A673 (cell line): Measurements from ENCODE around the gene METTL18. TPM values are rescaled to one million over a fixed set of nuclear protein-coding genes. Genes with fewer than 3 reads are reported as not detected.

Source experiments
- BruUV-seq: library from RNA; stranded (reverse); fragments of 400-500 nt; replicated peaks from 2 replicates; lab custom pipeline; 2021; lab: Mats Ljungman, UMichigan
- CTCF ChIA-PET: fragments of 300-600 bp; sonication (Branson Sonifier 250); formaldehyde crosslinking; loops from one replicate; lab custom pipeline; 2022; ENCODE audit warnings: antibody characterized with exemption; lab: Charles Lee
- POLR2A ChIA-PET: fragments of 300-600 bp; sonication (Branson Sonifier 250); formaldehyde crosslinking; loops from one replicate; lab custom pipeline; 2022; ENCODE audit warnings: antibody characterized with exemption; ENCODE audit not compliant: low non-redundant PET; lab: Charles Lee
- DNase-seq: peaks from one replicate; pipeline ENCODE4 v3.0.0-alpha.2; 2015; ENCODE audit warnings: low spot score
- H3K27ac ChIP-seq: fragments of 200-600 bp; sonication (generic); 2 replicates; pipeline ENCODE4 v1.5.1; 2016; ENCODE audit warnings: mixed run types, low read depth, mild to moderate bottlenecking, mixed read lengths, antibody characterized with exemption, low read length; ENCODE audit not compliant: poor library complexity, severe bottlenecking
- H3K27me3 ChIP-seq: fragments of 200-600 bp; sonication (generic); replicated peaks from 2 replicates; pipeline ENCODE4 v1.6.1; 2017; ENCODE audit warnings: mixed run types, low read depth, mild to moderate bottlenecking, mixed read lengths, antibody characterized with exemption, low read length; ENCODE audit not compliant: insufficient read depth, poor library complexity
- H3K36me3 ChIP-seq: fragments of 200-600 bp; sonication (generic); 2 replicates; pipeline ENCODE4 v1.6.1; 2016; ENCODE audit warnings: mixed run types, mild to moderate bottlenecking, mixed read lengths, antibody characterized with exemption, low read length; ENCODE audit not compliant: insufficient read depth, poor library complexity, severe bottlenecking
- H3K4me1 ChIP-seq: fragments of 200-600 bp; sonication (generic); 2 replicates; pipeline ENCODE4 v1.6.1; 2017; ENCODE audit warnings: mixed run types, mild to moderate bottlenecking, mixed read lengths, antibody characterized with exemption, low read length; ENCODE audit not compliant: insufficient read depth, poor library complexity, severe bottlenecking
- H3K4me3 ChIP-seq: fragments of 200-600 bp; sonication (generic); 2 replicates; pipeline ENCODE4 v1.5.1; 2016; ENCODE audit warnings: low read depth, mixed run types, mild to moderate bottlenecking, mixed read lengths, low read length; ENCODE audit not compliant: poor library complexity, severe bottlenecking
- H3K9me3 ChIP-seq: fragments of 200-600 bp; sonication (generic); 2 replicates; pipeline ENCODE4 v1.6.1; 2016; ENCODE audit warnings: mixed run types, low read depth, mild to moderate bottlenecking, mixed read lengths, antibody characterized with exemption, low read length; ENCODE audit not compliant: poor library complexity, severe bottlenecking
- EZH2 ChIP-seq: fragments of 200-600 bp; sonication (generic); IDR thresholded peaks from 2 replicates; pipeline ENCODE4 v1.6.1; 2017; ENCODE audit warnings: borderline replicate concordance, low read depth, mild to moderate bottlenecking, mixed read lengths, antibody characterized with exemption, low read length; ENCODE audit not compliant: poor library complexity, severe bottlenecking
- intact Hi-C: fragments of 100-400 bp; cut with micrococcal nuclease; formaldehyde crosslinking; loops from one replicate; pipeline ENCODE4 v1.10.0; 2022; ENCODE audit not compliant: unreplicated experiment
- total RNA-seq: library from RNA; stranded (reverse); gene quantifications from 2 replicates; pipeline ENCODE4 v1.2.3, GENCODE V29; 2021
- TF ChIP-seq, protein P1 (sequence below): fragments of 300-800, 200-600 bp; sonication (generic); conservative IDR thresholded peaks from 2 replicates; pipeline ENCODE4 v1.5.1; 2017; ENCODE audit warnings: low read depth, mild to moderate bottlenecking, antibody characterized with exemption, low read length, moderate library complexity, mixed read lengths

The METTL18 gene
- total RNA-seq, 1 experiment from 2014 or later: 6.3 TPM

DNA sequence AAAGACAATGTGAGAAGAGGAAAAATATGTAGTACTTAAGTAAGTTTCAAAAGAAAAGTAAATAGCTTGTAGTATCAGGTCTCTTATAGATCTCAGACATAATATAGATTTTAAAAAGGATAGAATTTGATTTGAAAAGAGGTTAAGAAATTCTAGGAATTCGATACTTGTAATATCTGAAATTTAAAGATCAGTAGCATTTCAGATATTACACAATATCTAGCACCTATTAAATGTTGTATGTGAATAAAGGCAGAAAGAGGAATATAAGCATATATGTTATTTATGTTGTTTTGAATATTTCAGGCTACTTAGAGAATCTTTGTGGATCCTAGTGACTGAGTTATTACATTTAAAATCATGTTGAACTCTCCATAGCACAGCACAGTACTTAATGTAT is 35.0 kb upstream of the METTL18 start:
- Histone ChIP-seq H3K9me3 (no peaks in the 10 kb centered on the region), H3K4me3 (no peak overlapping the region), H3K36me3 (peaks cover 52% of the 10 kb centered on the region), H3K27me3 (no peaks in the 10 kb centered on the region), H3K4me1 (no peaks in the 10 kb centered on the region), H3K27ac (no peak overlapping the region)
- TF ChIP-seq, protein P1, sequence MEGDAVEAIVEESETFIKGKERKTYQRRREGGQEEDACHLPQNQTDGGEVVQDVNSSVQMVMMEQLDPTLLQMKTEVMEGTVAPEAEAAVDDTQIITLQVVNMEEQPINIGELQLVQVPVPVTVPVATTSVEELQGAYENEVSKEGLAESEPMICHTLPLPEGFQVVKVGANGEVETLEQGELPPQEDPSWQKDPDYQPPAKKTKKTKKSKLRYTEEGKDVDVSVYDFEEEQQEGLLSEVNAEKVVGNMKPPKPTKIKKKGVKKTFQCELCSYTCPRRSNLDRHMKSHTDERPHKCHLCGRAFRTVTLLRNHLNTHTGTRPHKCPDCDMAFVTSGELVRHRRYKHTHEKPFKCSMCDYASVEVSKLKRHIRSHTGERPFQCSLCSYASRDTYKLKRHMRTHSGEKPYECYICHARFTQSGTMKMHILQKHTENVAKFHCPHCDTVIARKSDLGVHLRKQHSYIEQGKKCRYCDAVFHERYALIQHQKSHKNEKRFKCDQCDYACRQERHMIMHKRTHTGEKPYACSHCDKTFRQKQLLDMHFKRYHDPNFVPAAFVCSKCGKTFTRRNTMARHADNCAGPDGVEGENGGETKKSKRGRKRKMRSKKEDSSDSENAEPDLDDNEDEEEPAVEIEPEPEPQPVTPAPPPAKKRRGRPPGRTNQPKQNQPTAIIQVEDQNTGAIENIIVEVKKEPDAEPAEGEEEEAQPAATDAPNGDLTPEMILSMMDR: no peak
- no peak for TF ChIP-seq EZH2
- no peak for DNase-seq
- BruUV-seq: no TSS peak
- ChIA-PET CTCF (no interaction called here), POLR2A (no interaction called here)
- intact Hi-C loops: no loop called here

DNA sequence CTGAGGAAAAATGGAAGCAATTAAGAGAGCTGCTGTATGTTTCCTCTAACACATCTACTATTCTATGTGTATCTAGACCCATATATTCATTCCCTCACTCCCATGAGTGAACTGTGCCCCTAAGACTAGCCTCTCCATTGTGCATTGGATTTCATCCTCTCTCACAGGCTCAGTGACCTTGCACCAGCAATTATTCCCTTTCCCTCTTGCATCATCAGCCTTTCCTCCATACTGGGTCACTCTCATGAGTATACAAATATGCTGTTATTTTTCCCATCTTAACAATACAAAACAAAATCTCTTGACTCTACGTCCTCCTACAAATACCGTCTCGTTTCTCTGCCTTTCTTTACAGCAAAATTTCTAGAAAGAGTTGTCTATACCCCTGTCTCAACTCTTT is 29.4 kb upstream of the METTL18 start:
- H3K27me3 ChIP-seq: no peaks in the 10 kb centered on the region
- BruUV-seq: no TSS peak
- intact Hi-C loops: no loop called here
- no peak for DNase-seq
- TF ChIP-seq EZH2: no peak
- TF ChIP-seq, protein P1: no peak
- H3K9me3 ChIP-seq: no peaks in the 10 kb centered on the region
- peaks cover 38% of the 10 kb centered on the region for H3K36me3 ChIP-seq
- POLR2A ChIA-PET: no interaction called here
- no peak overlapping the region for H3K27ac ChIP-seq
- H3K4me3 ChIP-seq: no peak overlapping the region
- no peaks in the 10 kb centered on the region for H3K4me1 ChIP-seq
- CTCF ChIA-PET: no interaction called here

GRCh38 chr1:169821500-169821899 is 26.8 kb upstream of the METTL18 start:
- ChIA-PET POLR2A (no interaction called here), CTCF (no interaction called here)
- DNase-seq: no peak
- no peak overlapping the region for H3K4me3 ChIP-seq
- H3K4me1 ChIP-seq: no peaks in the 10 kb centered on the region
- BruUV-seq: no TSS peak
- no peak overlapping the region for H3K27ac ChIP-seq
- no peak for TF ChIP-seq EZH2
- TF ChIP-seq, protein P1: no peak
- intact Hi-C loops: no loop called here
- H3K36me3 ChIP-seq: peaks cover 25% of the 10 kb centered on the region
- no peaks in the 10 kb centered on the region for H3K27me3 ChIP-seq
- no peaks in the 10 kb centered on the region for H3K9me3 ChIP-seq
